ENCODE data around the gene TTC6. TPM values are rescaled to one million over a fixed set of nuclear protein-coding genes. Genes with fewer than 3 reads are reported as not detected.
"Not testable (repeated sequence)": the region's sequence is repeated elsewhere in the genome, so short reads cannot be mapped to it uniquely, and the experiment has no call there.

Gene TTC6
- total RNA-seq (2014; rRNA removed; shearing (Covaris generic)): 0.10 TPM in 1 of 2 replicates, not detected in the other

DNA sequence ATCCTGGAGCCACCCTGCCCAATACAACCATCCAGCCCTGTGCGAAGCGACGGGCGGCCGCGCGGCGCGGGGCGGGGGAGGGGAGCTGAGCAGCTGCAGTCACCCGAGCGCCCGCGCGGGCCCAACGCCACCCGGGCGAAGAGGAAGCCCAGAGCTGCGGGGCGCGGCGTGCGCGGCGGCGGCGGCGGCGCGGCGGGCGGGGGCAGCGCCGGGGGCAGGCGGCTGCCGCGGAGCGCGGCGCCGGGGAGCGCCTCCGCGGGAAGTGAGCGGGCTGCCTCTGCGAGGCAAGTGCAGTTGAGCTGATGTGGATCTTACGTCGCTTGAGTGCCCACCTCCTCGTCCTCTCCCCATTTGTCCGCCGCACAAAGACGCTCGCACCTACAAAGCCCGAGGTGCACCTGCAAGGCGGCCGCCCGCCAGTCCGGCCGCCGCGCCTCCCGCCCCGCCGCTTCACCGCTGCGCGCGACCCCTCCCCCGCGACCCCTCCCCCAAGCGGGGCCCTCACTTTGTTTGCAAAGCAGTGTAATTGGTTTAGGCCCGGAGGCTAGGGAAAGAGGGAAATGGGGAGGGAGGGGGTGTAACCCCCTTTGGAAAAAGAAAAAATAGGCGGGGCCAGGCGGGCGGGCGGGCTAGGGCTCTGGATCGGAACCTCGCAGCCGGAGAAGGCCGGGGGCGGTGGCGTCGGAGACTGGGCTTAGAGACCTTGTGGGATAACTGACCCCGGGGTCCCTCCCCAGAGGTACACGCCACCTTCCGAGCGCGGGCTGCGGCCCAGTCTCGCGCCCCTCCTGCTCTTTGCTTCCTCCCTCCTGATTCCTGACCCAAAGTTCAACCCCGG is at the start of gene TTC6, which contains the start of gene FOXA1:
Gene TTC6, plus strand, starts transcription at position 659 of the 838 bp plus-strand sequence. CDS start 26,436 bp downstream, outside the sequence.
Gene FOXA1, minus strand, starts transcription at position 279 of the 838 bp plus-strand sequence. Its CDS starts 277 bp downstream, at position 2.
- DNase-seq (ENCODE audit: low read depth): peak; percentile 17

DNA sequence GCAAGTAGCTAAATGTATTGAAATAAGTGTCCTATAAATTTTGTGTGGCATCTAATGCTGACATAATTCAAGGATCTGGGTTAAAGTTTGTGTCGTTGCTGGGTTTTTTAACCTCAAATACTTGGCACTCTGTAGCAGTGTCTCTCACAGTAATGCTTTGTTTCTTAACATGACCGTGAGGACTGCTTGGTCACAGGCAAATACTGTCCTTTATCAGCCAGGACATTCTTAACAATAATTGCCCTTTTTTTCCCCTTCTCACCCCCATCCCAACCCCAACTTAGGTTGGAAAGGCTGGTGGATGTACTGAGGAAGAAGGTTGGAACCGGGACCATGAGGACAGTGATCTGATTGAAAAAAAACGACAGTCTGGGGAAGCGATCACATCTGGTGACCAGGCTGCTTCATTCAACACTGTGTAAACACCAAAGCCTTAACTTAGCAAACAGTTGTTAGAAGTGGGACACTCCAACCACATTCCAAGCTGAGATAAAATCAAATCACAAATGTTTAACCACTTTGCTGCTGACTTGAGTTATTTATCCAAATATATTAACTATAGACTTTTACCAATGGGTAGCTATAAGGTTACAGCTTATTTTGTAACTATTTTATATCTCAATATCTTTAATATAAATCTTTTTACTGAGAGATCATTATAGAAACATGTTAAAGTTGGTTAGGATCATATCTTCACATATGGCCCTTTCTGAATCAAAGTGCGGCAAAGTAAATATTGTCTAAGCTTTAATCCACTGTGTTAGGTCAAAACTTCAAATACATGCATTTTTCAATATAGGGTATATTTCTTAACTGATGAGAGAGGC is 48.6 kb upstream of the TTC6 start:
- peak; percentile 1 for DNase-seq (ENCODE audit: low read depth)

DNA sequence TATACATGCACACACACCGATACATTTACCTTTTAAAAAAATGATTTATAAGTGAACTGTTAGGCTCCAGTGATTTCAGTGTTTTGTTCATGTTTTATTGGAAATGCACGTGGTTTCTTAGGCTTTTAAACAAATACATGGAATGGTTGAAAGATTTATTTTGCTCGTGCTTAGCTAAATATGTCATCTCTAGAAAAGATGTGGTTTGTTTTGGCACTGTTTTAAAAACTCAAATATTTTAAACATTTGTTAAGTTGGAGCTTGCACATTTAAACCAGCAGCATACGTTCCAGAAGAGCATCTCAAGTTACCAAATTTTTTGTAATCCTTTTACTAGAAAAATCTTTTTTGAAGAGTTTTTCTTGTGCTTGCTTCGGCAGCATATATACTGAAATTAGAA is 44.9 kb upstream of the TTC6 start:
- no peak for DNase-seq (ENCODE audit: low read depth)

DNA sequence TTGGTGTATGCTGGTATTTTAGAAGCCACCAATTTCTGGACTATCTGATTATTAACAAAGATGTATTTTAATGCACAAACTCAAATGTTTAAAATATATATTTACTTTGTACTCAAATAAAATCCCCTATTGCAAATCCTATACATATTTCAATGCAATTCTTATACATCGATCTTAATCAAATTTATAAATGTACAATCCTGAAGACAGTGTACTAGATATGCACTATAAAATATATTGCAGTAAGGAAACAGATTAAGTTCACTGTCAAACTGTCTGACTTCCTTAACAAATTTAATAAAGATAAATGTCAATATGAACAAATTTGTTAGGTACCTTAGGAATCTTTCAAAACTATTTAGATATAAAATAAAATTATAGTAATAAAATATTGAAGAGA is 44.3 kb upstream of the TTC6 start:
- DNase-seq (ENCODE audit: low read depth): no peak

- no peak for DNase-seq (ENCODE audit: low read depth)
Measured at GRCh38 chr14:37553935-37554550, 41.4 kb upstream of the TTC6 start.

- not testable (repeated sequence) for DNase-seq (ENCODE audit: low read depth)
Measured at GRCh38 chr14:37555596-37555995, 39.8 kb upstream of the TTC6 start.

DNA sequence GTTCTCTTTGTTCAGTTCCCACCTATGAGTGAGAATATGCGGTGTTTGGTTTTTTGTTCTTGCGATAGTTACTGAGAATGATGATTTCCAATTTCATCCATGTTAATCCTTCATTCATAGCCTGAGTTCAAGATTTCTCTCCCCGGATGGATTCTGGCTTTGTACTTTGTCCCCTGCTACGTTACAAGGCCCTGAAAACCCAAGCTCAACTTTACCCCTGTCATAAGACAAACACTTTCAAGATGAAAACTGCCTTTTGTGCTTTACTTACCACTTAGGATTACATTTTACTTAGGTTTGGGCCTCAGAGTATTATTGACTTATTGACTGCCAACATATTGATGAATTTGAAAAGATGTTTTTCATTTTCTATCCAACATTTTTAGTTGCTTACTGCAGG is 36.7 kb upstream of the TTC6 start:
- DNase-seq (ENCODE audit: low read depth): no peak

DNA sequence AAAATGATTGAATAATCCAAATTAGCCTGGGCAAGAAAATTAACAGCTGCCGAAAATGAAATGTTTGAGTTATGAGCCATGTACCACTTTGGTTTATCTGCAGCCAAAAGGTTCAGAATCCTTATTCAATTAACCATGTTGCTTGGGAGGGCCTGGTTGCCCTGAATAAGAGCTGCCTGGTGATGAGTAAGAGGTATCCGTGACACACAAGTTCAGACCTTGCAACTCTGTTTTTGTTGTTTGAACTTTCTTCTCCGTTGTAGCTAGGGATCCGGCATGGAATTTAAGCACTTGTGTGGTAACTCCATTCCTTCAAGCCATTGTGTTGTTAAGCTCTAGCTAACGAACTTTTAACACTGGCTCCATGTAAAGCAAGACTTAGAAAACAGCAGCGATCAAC is 36.0 kb upstream of the TTC6 start:
- DNase-seq (ENCODE audit: low read depth): no peak

GRCh38 chr14:37563189-37563588 is 32.2 kb upstream of the TTC6 start:
- no peak for DNase-seq (ENCODE audit: low read depth)

DNA sequence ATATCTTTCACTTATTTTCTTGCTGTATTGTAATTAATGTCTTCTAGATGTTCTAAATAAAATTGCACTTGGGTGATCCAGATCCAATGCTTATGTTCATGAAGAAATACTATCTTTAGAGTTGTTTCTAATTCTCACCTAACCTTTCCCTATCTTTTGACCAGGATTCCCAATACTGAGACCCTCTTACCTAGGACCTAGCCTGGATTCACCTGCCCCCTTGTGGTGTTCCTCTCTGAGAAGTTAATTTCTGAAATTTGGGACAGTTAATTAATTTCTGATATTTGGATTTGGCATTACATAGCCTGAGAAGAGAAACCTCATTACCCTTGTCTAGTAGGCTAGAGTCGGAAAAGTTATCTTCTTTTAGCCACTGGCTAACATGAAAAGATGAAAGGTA is 29.9 kb upstream of the TTC6 start:
- no peak for DNase-seq (ENCODE audit: low read depth)

GRCh38 chr14:37566811-37567371 is 28.5 kb upstream of the TTC6 start:
- no peak for DNase-seq (ENCODE audit: low read depth)

DNA sequence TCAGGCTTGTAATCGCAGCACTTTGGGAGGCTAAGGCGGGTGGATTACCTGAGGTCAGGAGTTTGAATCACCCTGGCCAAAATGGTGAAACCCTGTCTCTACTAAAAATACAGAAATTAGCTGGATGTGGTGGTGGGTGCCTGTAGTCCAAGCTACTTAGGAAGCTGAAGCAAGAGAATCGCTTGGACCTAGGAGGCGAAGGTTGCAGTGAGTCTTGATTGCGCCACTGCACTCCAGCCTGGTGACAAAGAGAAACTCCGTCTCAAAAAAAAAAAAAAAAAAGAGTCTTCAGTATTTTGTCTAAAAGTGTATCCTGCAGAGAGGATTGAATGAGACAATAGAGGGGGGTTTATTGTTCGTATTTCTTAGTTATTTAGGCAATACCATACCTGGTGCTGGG is 25.7 kb upstream of the TTC6 start:
- no peak for DNase-seq (ENCODE audit: low read depth)

- no peak for DNase-seq (ENCODE audit: low read depth)
Measured at GRCh38 chr14:37571391-37571790, 24.0 kb upstream of the TTC6 start.

- DNase-seq (ENCODE audit: low read depth): no peak
Measured at GRCh38 chr14:37573356-37573755, 22.1 kb upstream of the TTC6 start.

DNA sequence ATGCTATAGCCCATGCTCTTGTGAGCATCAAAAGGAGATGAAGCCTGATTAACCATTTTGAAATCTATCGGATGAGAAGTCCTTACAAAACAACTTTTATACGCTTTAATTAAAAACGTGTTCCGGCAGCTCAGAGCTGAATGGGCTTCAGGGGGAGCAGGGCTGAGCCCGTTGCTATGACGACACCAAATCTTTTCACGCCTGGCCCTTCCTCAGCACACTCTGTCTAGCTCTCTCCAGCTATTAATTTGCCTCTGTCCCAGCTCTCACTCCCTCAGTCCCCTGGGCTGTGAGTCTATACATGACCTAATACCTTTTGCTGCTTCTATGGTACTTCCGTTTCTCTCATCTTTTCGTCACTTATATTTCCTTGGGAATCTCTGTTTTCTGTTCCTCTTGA is 16.2 kb upstream of the TTC6 start:
- DNase-seq (ENCODE audit: low read depth): no peak

- DNase-seq (ENCODE audit: low read depth): no peak
Measured at GRCh38 chr14:37580146-37580545, 15.3 kb upstream of the TTC6 start.

DNA sequence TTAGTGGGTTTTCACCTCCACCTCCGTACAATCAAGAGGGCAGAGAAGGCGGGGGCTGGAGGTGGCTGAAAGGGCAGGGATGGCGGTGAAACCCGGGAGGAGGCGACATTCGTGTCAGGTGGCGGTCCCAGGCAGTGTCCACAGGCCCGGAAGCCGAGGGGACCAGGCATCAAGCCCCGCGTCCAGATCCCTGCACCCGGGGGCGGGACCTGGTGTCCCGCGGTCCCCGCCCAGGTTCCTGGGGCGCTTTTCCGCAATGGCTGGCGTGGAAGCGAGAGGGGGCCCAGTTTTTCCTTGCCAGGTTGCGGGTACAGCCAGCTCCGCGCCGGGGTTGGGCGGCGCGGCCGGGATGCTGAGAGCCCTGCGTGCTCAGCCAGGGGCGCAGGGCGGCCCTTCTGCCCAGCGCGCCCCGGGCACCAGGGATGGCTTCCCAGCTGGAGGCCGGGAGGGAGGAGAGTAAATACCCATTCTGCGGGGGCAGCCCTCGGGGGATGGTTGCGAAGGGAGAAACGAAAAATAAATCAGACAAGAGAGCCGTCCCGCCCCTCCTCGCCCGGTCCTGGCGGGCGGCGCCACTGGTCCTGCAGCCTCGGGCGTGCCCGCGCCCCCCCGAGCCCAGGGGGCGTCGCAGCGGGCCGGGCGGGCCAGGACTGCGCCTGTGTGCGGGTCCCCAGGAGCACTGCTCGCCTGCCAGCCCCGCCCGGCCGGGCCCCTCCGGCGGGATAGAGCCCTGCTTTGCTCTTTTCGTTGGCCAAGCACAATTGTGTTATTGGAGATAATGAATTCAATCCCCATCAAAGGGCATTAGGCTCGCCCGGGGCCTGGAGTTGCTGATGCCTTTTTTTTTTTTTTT is 11.8 kb upstream of the TTC6 start:
- no peak for DNase-seq (ENCODE audit: low read depth)

- DNase-seq (ENCODE audit: low read depth): no peak
Measured at GRCh38 chr14:37584211-37585100, 11.0 kb upstream of the TTC6 start.

GRCh38 chr14:37585101-37585511 is 10.3 kb upstream of the TTC6 start:
- no peak for DNase-seq (ENCODE audit: low read depth)

Data from RPMI7951 (cell line).